Activated naive CD8-positive, alpha-beta T cell treated with anti-CD3 and anti-CD28 coated beads, Interleukin-2, amount 10 ng/mL, durations not matched to agents 7 days and 5 days (primary cell): ENCODE measurements around the gene TEX13D. TPM values are rescaled to one million over a fixed set of nuclear protein-coding genes. Genes with fewer than 3 reads are reported as not detected.
A peak's percentile ranks its signal among the peaks of the same experiment; 100 is the strongest.

Source experiments
- ATAC-seq: fragments of 150-1000 bp; cut with Tn5 transposase; one replicate; pipeline ENCODE4 v1.10.0; 2021; ENCODE audit warnings: low read depth, moderate library complexity
- POLR2A ChIA-PET: fragments of 350-600 bp; sonication (Branson Sonifier 250); formaldehyde crosslinking; loops from one replicate; lab custom pipeline; 2021; ENCODE audit warnings: antibody characterized with exemption; lab: Charles Lee
- DNase-seq: peaks from one replicate; pipeline ENCODE4 v3.0.0; 2021
- H3K27ac Mint-ChIP-seq: one replicate; pipeline ENCODE4 v1.8.0; 2022; ENCODE audit warnings: mild to moderate bottlenecking, mixed read lengths
- H3K27me3 Mint-ChIP-seq: one replicate; pipeline ENCODE4 v1.8.0; 2022; ENCODE audit warnings: mild to moderate bottlenecking, moderate library complexity, mixed read lengths
- H3K36me3 Mint-ChIP-seq: one replicate; pipeline ENCODE4 v1.8.0; 2021; ENCODE audit warnings: mild to moderate bottlenecking, mixed read lengths
- H3K4me1 Mint-ChIP-seq: one replicate; pipeline ENCODE4 v1.8.0; 2021; ENCODE audit warnings: mixed read lengths
- H3K4me3 Mint-ChIP-seq: one replicate; pipeline ENCODE4 v1.8.0; 2022; ENCODE audit warnings: mild to moderate bottlenecking, moderate library complexity, mixed read lengths
- H3K9me3 Mint-ChIP-seq: one replicate; pipeline ENCODE4 v1.8.0; 2021; ENCODE audit warnings: mixed read lengths
- total RNA-seq, 2 experiments: library from RNA; stranded (reverse); gene quantifications; one replicate each; pipeline ENCODE4 v1.2.3, GENCODE V29; 2021

Gene TEX13D
- total RNA-seq, 2 experiments from 2014 or later: not detected

DNA sequence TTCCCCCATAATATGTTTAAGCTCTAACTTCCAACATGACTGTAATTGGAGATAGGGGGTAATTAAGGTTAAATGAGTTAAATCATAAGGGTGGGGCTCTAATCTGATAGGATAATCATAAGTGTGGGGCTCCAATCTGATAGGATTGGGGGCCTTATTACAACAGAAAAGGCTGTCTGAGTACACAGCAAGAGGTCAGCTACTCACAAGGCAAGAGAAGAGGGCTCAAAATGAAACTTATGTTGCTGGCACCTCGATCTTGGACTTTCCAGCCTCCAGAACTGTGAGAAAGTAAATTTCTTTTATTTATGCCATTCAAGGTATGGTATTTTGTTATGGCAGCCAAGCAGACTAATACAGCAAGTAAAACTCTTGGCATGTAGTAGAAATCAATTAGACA, 30.3 kb downstream of the TEX13D start:
- H3K27ac Mint-ChIP-seq: peak overlapping the region; percentile 85
- no peaks in the 10 kb centered on the region for H3K9me3 Mint-ChIP-seq
- peaks cover 9% of the 10 kb centered on the region for H3K36me3 Mint-ChIP-seq
- peaks cover 31% of the 10 kb centered on the region for H3K4me1 Mint-ChIP-seq
- peak overlapping the region; percentile 30 for H3K4me3 Mint-ChIP-seq
- POLR2A ChIA-PET: interaction anchor here (0.6 kb wide), 1 partner anchor 145 kb away, joined by 6 read pairs; no protein-coding TSS in a partner anchor
- H3K27me3 Mint-ChIP-seq: no peaks in the 10 kb centered on the region
- no peak for ATAC-seq
- no peak for DNase-seq

DNA sequence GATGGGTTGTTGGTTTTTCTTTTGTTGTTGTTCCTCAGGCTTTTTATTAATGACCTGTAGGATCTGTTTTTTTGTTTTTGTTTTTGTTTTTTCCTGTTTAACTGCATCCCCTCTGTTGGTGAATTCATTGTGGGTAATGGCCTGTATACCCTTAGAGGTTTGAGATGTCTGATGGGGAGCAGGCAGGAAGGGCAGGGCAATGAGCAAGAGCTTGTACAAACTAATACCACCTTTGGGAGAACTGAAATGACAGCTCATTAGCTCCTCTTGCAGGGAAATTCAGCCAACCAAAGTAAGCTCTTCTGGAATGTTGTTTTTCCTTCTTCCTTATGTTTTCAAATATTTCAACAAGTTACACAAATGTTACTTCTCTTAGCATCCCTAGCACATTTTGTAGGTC, 37.3 kb downstream of the TEX13D start:
- H3K4me3 Mint-ChIP-seq: no peak overlapping the region
- POLR2A ChIA-PET: no interaction called here
- ATAC-seq (no peak), DNase-seq (no peak)
- peaks cover 13% of the 10 kb centered on the region for H3K4me1 Mint-ChIP-seq
- peaks cover 23% of the 10 kb centered on the region for H3K36me3 Mint-ChIP-seq
- H3K9me3 Mint-ChIP-seq: no peaks in the 10 kb centered on the region
- no peak overlapping the region for H3K27ac Mint-ChIP-seq
- H3K27me3 Mint-ChIP-seq: no peaks in the 10 kb centered on the region

DNA sequence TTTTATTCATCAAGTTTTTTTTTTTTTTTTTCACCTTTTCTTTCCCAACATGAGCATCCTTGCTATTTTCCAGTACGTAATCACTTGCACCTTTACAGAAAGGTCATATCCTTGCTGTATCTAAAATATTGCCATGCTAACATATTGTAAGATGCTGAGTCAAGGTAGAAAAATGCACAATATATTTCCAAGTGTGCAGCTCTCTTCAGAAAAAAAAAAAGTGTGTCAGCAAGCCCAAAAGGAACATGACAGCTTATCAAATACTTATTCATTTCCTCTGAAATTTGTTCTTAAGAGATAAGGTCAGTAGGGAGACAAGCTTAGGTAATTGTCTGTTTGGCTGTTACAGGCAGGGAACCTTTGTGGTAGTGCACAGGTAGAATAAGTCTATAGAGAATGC, 40.9 kb downstream of the TEX13D start:
- Mint-ChIP-seq H3K9me3 (no peaks in the 10 kb centered on the region), H3K4me1 (peaks cover 17% of the 10 kb centered on the region), H3K36me3 (peaks cover 23% of the 10 kb centered on the region), H3K27ac (no peak overlapping the region), H3K4me3 (no peak overlapping the region), H3K27me3 (no peaks in the 10 kb centered on the region)
- DNase-seq (no peak), ATAC-seq (no peak)
- POLR2A ChIA-PET: no interaction called here

DNA sequence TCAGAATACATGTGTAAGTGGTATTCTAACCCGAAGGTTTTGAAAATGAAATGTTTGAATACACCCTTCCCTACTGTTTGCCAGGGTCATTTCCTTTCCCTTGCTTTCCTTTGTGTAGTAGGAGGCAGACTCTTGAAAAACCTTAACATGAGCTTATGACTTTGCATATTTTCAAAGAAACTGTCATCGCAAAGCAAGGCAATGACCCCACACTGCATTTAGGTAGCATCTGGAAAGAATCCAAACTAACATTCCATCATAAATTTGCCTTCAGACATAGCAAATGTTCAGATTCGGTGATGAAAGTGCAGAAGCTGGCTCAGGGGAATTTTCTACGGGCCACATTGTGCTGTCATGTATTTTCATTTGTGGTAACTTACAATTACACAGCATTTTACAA, 46.2 kb downstream of the TEX13D start:
- ATAC-seq (no peak), DNase-seq (no peak)
- Mint-ChIP-seq H3K4me1 (peaks cover 12% of the 10 kb centered on the region), H3K27me3 (no peaks in the 10 kb centered on the region), H3K36me3 (peaks cover 18% of the 10 kb centered on the region), H3K27ac (no peak overlapping the region), H3K9me3 (no peaks in the 10 kb centered on the region), H3K4me3 (no peak overlapping the region)
- POLR2A ChIA-PET: no interaction called here

DNA sequence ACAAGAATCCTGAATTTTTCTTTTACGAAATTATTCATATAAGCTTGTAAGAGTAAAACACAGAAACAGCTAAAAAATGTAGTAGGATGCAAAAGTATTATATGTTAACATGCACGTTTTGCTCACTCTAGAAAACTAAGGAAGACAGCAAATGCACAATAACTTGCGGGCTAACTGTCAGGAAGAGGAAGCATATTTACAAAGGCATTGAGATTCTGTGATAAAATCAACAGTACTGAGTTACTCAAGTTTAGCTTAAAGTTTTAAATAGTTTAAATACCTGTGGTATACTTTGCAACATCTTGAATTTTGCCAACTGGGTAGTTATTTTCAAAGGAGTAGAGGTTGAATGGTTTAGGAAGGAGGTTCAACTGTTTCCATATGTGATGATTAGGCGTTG, 50.9 kb downstream of the TEX13D start:
- H3K27me3 Mint-ChIP-seq: no peaks in the 10 kb centered on the region
- no peaks in the 10 kb centered on the region for H3K9me3 Mint-ChIP-seq
- H3K36me3 Mint-ChIP-seq: peaks cover 12% of the 10 kb centered on the region
- DNase-seq (no peak), ATAC-seq (no peak)
- no peak overlapping the region for H3K4me3 Mint-ChIP-seq
- H3K4me1 Mint-ChIP-seq: peaks cover 9% of the 10 kb centered on the region
- POLR2A ChIA-PET: no interaction called here
- H3K27ac Mint-ChIP-seq: no peak overlapping the region

DNA sequence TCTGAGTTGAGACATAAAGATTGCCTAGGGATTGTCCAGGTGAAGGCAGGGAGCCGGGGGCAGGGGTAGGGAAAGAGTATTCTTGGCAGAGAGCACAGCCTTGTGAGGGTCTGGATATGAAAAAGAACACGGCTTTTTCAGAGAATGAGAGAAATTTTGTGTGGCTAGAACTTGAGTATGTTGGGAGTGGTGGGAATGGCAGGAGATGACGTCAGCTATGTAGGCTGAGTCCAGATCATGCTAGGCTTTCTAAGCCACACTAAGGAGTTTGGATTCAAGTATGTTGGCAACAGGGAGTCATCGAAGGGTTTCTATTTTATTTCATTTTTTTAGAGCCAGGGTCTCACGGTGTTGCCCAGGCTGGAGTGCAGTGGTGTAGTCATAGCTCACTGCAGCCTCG, 53.9 kb downstream of the TEX13D start:
- Mint-ChIP-seq H3K27me3 (no peaks in the 10 kb centered on the region), H3K9me3 (no peaks in the 10 kb centered on the region), H3K4me1 (peaks cover 6% of the 10 kb centered on the region), H3K36me3 (no peaks in the 10 kb centered on the region), H3K27ac (no peak overlapping the region), H3K4me3 (no peak overlapping the region)
- POLR2A ChIA-PET: no interaction called here
- DNase-seq: no peak
- ATAC-seq: no peak

Other genes with a start within 250 kb of the TEX13D start
- 10 to 100 TPM; 45.8 to 51.2 TPM for gene SH2D1A, start 13.9 kb downstream of the TEX13D start, total RNA-seq